HCT116 (cell line): Measurements from ENCODE around the gene LIPA. TPM values are rescaled to one million over a fixed set of nuclear protein-coding genes. Genes with fewer than 3 reads are reported as not detected.

Experiments
- ATAC-seq: fragments of 200-7000 bp; cut with Tn5 transposase; 2 replicates; pipeline ENCODE4 v1.9.1; 2020; ENCODE audit warnings: mild to moderate bottlenecking, moderate library complexity
- BruUV-seq: library from RNA; stranded (reverse); fragments of 400-500 nt; replicated peaks from 2 replicates; lab custom pipeline; 2021; lab: Mats Ljungman, UMichigan
- CTCF ChIA-PET: fragments of 300-600 bp; sonication (Branson Sonifier 250); formaldehyde crosslinking; loops from one replicate; lab custom pipeline; 2021; ENCODE audit warnings: antibody characterized with exemption; lab: Charles Lee
- POLR2A ChIA-PET: fragments of 300-600, 350-600 bp; sonication (Branson Sonifier 250); formaldehyde crosslinking; loops from one replicate; lab custom pipeline; 2021; ENCODE audit warnings: antibody characterized with exemption; lab: Charles Lee
- RAD21 ChIA-PET, 2 experiments: fragments of 300-600 bp; sonication (Branson Sonifier 250); formaldehyde crosslinking; loops; one replicate each; lab custom pipeline; 2023; ENCODE audit warnings: low total read pairs in 2 of 2; ENCODE audit not compliant: uncharacterized antibody in 2 of 2, unreplicated experiment in 2 of 2, low non-redundant PET in 1 of 2; lab: Charles Lee
- DNase-seq: peaks from one replicate; pipeline ENCODE4 v3.0.0-alpha.2; 2010; ENCODE audit warnings: low read depth, low spot score
- H2AFZ ChIP-seq: fragments of 200-600 bp; shearing (Covaris generic), sonication (generic); 2 replicates; pipeline ENCODE4 v1.6.1; 2017; ENCODE audit warnings: low read depth, mixed run types, mixed read lengths, antibody characterized with exemption, low read length; ENCODE audit not compliant: poor library complexity, severe bottlenecking
- H3K27ac ChIP-seq: 2 replicates; pipeline ENCODE4 v1.5.1; 2012; ENCODE audit warnings: low read depth, low read length
- H3K27me3 ChIP-seq: fragments of 200-600 bp; sonication (generic); 2 replicates; pipeline ENCODE4 v1.6.1; 2016; ENCODE audit warnings: mixed run types, low read length, mixed read lengths; ENCODE audit not compliant: insufficient read depth
- H3K36me3 ChIP-seq, 2 experiments: fragments of 200-500 bp in 1 of 2; fragments of 200-600 bp in 1 of 2; sonication (Bioruptor generic) in 1 of 2; sonication (generic) in 1 of 2; 2 replicates each; pipeline versions ENCODE4 v1.5.1 to v1.6.1; 2014 to 2016; ENCODE audit warnings: low read length in 2 of 2, inconsistent platforms in 1 of 2, mixed read lengths in 1 of 2, mixed run types in 1 of 2; ENCODE audit not compliant: insufficient read depth in 2 of 2, control insufficient read depth in 1 of 2
- H3K4me1 ChIP-seq, 2 experiments: fragments of 200-600 bp in 1 of 2; sonication (generic) in 1 of 2; 2 replicates each; pipeline versions ENCODE4 v1.5.1 to v1.6.1; 2012 to 2017; ENCODE audit warnings: low read length in 2 of 2, inconsistent platforms in 1 of 2, mild to moderate bottlenecking in 1 of 2, mixed read lengths in 1 of 2, mixed run types in 1 of 2, moderate library complexity in 1 of 2; ENCODE audit not compliant: insufficient read depth in 2 of 2, control insufficient read depth in 1 of 2
- H3K4me2 ChIP-seq: fragments of 200-600 bp; sonication (generic); 2 replicates; pipeline ENCODE4 v1.6.1; 2017; ENCODE audit warnings: mixed run types, low read length, mixed read lengths
- H3K4me3 ChIP-seq, 2 experiments: fragments of 200-600 bp in 1 of 2; sonication (generic) in 1 of 2; replicated peaks in 1 of 2; 2 replicates each; pipeline ENCODE4 v1.5.1; 2011 to 2016; ENCODE audit warnings: low read length in 2 of 2, control low read depth in 1 of 2, low read depth in 1 of 2, mild to moderate bottlenecking in 1 of 2, mixed read lengths in 1 of 2, mixed run types in 1 of 2
- H3K79me2 ChIP-seq: fragments of 200-600 bp; sonication (generic); 2 replicates; pipeline ENCODE4 v1.6.1; 2017; ENCODE audit warnings: mild to moderate bottlenecking, mixed run types, low read length, moderate library complexity, mixed read lengths; ENCODE audit not compliant: insufficient read depth
- H3K9ac ChIP-seq: fragments of 200-600 bp; sonication (generic); 2 replicates; pipeline ENCODE4 v1.6.1; 2016; ENCODE audit warnings: low read length, mixed read lengths
- H3K9me2 ChIP-seq: fragments of 200-600 bp; sonication (generic), shearing (Covaris generic); 2 replicates; pipeline ENCODE4 v1.6.1; 2017; ENCODE audit warnings: mixed run types, mild to moderate bottlenecking, moderate library complexity; ENCODE audit not compliant: insufficient read depth
- H3K9me3 ChIP-seq, 2 experiments: fragments of 200-500 bp in 1 of 2; fragments of 200-600 bp in 1 of 2; sonication (Bioruptor generic) in 1 of 2; sonication (generic) in 1 of 2; 2 replicates each; pipeline ENCODE4 v1.6.1; 2014 to 2017; ENCODE audit warnings: low read length in 2 of 2, mixed read lengths in 2 of 2, inconsistent platforms in 1 of 2, low read depth in 1 of 2, mild to moderate bottlenecking in 1 of 2, mixed run types in 1 of 2, moderate library complexity in 1 of 2; ENCODE audit not compliant: control insufficient read depth in 1 of 2, insufficient read depth in 1 of 2
- H4K20me1 ChIP-seq: fragments of 200-600 bp; sonication (generic), shearing (Covaris generic); 2 replicates; pipeline ENCODE4 v1.6.1; 2017; ENCODE audit warnings: mixed run types, mild to moderate bottlenecking, moderate library complexity; ENCODE audit not compliant: insufficient read depth
- EGR1 ChIP-seq: IDR thresholded peaks from 2 replicates; pipeline ENCODE4 v1.6.1; 2012; ENCODE audit warnings: low read depth
- EZH2 ChIP-seq: fragments of 200-600 bp; sonication (generic); IDR thresholded peaks from 2 replicates; pipeline ENCODE4 v1.6.1; 2017; ENCODE audit warnings: antibody characterized with exemption, mixed run types
- JUND ChIP-seq: IDR thresholded peaks from 2 replicates; pipeline ENCODE4 v1.6.1; 2012
- POLR2A ChIP-seq: IDR thresholded peaks from 2 replicates; pipeline ENCODE4 v1.7.0; 2011; ENCODE audit warnings: borderline replicate concordance; ENCODE audit not compliant: insufficient read depth, insufficient read length; ENCODE audit errors: extremely low read depth
- RAD21 ChIP-seq: IDR thresholded peaks from 2 replicates; pipeline ENCODE4 v1.6.1; 2012; ENCODE audit warnings: low read depth, mild to moderate bottlenecking
- SP1 ChIP-seq: IDR thresholded peaks from 2 replicates; pipeline ENCODE4 v1.6.1; 2012; ENCODE audit warnings: low read depth
- TCF7L2 ChIP-seq: IDR thresholded peaks from 2 replicates; pipeline ENCODE4 v1.7.0; 2011; ENCODE audit warnings: borderline replicate concordance, inconsistent platforms; ENCODE audit not compliant: insufficient read depth, insufficient read length; ENCODE audit errors: extremely low read depth
- ZFX ChIP-seq: fragments of 450-650 bp; IDR thresholded peaks from 2 replicates; pipeline ENCODE4 v1.6.1; 2017
- ZNF274 ChIP-seq: fragments of 200-500 bp; sonication (Bioruptor generic); IDR thresholded peaks from 2 replicates; pipeline ENCODE4 v1.6.1; 2014; ENCODE audit warnings: mild to moderate bottlenecking, low read depth, low read length, inconsistent platforms
- intact Hi-C: fragments of 100-400 bp; cut with micrococcal nuclease; formaldehyde crosslinking; loops from 2 replicates; pipeline ENCODE4 v1.10.0; 2022
- total RNA-seq: library from RNA; stranded (reverse); gene quantifications from one replicate; pipeline ENCODE4 v1.2.1, GENCODE V29; 2021; ENCODE audit not compliant: unreplicated experiment
- TF ChIP-seq, protein P1 (sequence below): IDR thresholded peaks from 2 replicates; pipeline ENCODE4 v1.6.1; 2011; ENCODE audit warnings: mild to moderate bottlenecking, low read length, moderate library complexity; ENCODE audit not compliant: insufficient replicate concordance; ENCODE audit errors: extremely low read depth
- TF ChIP-seq, protein P2 (sequence below): IDR thresholded peaks from 2 replicates; pipeline ENCODE4 v1.6.1; 2012

LIPA gene
- total RNA-seq, 1 experiment from 2014 or later: 27.1 TPM

DNA sequence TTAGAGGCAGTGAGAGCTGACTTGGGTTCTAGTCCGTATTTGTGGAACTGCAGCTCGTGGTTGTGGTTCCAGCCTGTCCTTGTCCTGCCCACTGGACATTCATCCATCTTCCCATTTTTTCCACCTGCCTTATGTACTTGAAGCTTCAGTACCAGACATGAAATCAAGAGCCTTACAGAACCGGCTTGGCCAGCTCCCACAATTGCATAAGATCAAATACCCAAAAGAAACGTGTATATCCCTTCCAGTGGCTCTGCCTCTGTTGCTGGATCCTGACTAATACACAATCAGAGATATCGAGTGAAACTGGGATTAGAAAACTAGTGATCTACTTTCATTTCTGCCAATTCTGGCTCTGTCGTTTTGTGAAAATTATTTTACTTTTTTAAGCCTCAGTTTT is 23.8 kb upstream of the LIPA start:
- Histone ChIP-seq H3K4me2 (no peak overlapping the region), H3K27me3 (no peaks in the 10 kb centered on the region), H3K9ac (no peak overlapping the region), H4K20me1 (no peaks in the 10 kb centered on the region), H3K4me3 (no peak overlapping the region), H3K36me3 (no peaks in the 10 kb centered on the region), H3K9me2 (no peaks in the 10 kb centered on the region), H3K4me1 (peaks cover 30 to 34% of the 10 kb centered on the region in 2 experiments), H3K27ac (no peak overlapping the region), H2AFZ (no peak overlapping the region), H3K79me2 (no peaks in the 10 kb centered on the region), H3K9me3 (no peaks in the 10 kb centered on the region)
- RAD21 ChIA-PET: no interaction called here
- DNase-seq: no peak
- ATAC-seq: no peak
- CTCF ChIA-PET: interaction anchor here (1.7 kb wide), 1 partner anchor 94 kb away, joined by 4 read pairs; no protein-coding TSS in a partner anchor
- intact Hi-C loops: no loop called here
- TF ChIP-seq RAD21: no peak
- TF ChIP-seq EGR1: no peak
- no peak for TF ChIP-seq TCF7L2
- TF ChIP-seq, protein P1, sequence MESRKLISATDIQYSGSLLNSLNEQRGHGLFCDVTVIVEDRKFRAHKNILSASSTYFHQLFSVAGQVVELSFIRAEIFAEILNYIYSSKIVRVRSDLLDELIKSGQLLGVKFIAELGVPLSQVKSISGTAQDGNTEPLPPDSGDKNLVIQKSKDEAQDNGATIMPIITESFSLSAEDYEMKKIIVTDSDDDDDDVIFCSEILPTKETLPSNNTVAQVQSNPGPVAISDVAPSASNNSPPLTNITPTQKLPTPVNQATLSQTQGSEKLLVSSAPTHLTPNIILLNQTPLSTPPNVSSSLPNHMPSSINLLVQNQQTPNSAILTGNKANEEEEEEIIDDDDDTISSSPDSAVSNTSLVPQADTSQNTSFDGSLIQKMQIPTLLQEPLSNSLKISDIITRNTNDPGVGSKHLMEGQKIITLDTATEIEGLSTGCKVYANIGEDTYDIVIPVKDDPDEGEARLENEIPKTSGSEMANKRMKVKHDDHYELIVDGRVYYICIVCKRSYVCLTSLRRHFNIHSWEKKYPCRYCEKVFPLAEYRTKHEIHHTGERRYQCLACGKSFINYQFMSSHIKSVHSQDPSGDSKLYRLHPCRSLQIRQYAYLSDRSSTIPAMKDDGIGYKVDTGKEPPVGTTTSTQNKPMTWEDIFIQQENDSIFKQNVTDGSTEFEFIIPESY: no peak
- TF ChIP-seq POLR2A: no peak
- no peak for TF ChIP-seq ZNF274
- no peak for TF ChIP-seq ZFX
- POLR2A ChIA-PET: no interaction called here
- BruUV-seq: no TSS peak

DNA sequence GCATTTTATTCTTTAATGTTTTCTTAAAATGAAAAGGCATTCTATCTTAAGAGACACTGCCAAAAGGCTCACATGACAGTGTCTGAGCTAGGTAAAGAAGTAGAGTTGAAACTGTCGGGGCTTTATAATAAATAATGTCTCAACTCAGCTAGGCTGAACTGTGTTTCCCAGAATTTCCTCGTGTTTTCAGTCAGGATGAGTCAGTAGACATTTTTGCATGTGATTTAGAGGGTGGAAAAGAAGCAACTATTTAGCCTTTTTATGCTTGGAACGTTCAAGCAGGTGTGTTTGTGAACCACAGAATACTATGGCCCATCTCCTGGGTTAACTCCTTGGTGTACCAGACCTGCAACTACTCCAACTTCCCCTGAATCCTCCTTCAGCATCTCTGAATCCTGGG is 23.4 kb upstream of the LIPA start:
- peaks cover 29 to 34% of the 10 kb centered on the region in 2 experiments for H3K4me1 ChIP-seq
- H2AFZ ChIP-seq: no peak overlapping the region

More for the DNA sequence above, 23.4 kb upstream of the LIPA start:
- intact Hi-C loops: no loop called here
- ChIA-PET POLR2A (no interaction called here), RAD21 (no interaction called here), CTCF (interaction anchor here (1.7 kb wide), 1 partner anchor 95 kb away, joined by 4 read pairs; no protein-coding TSS in a partner anchor)
- no peaks in the 10 kb centered on the region for H3K36me3 ChIP-seq
- no TSS peak for BruUV-seq
- H3K9me3 ChIP-seq: no peaks in the 10 kb centered on the region
- ATAC-seq (no peak), DNase-seq (no peak)
- no peaks in the 10 kb centered on the region for H3K27me3 ChIP-seq
- H3K9ac ChIP-seq: no peak overlapping the region
- TF ChIP-seq SP1 (no peak), EZH2 (no peak), POLR2A (no peak), EGR1 (no peak), JUND (no peak), TCF7L2 (no peak), ZNF274 (no peak)
- TF ChIP-seq, protein P2, sequence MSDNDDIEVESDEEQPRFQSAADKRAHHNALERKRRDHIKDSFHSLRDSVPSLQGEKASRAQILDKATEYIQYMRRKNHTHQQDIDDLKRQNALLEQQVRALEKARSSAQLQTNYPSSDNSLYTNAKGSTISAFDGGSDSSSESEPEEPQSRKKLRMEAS: 0 out of 2 replicates have a peak, but pooled peaks have one; percentile 23
- no peaks in the 10 kb centered on the region for H3K79me2 ChIP-seq
- no peak overlapping the region for H3K4me2 ChIP-seq
- H3K4me3 ChIP-seq: no peak overlapping the region
- H3K9me2 ChIP-seq: no peaks in the 10 kb centered on the region
- no peak overlapping the region for H3K27ac ChIP-seq
- no peaks in the 10 kb centered on the region for H4K20me1 ChIP-seq
